Transverse colon (tissue), 4 donors: ENCODE results near the gene PRKCA.

ENCODE experiments used
- CTCF ChIP-seq, 5 experiments: fragments of 200-600 bp in 3 of 5; fragments of 450-650 bp in 2 of 5; sonication (generic) in 3 of 5; IDR thresholded peaks; 1 replicate in 2 of 5; 2 replicates in 3 of 5; pipeline ENCODE4 v1.5.1; 2016 to 2017; ENCODE audit warnings: antibody characterized with exemption in 5 of 5, inconsistent platforms in 3 of 5, mild to moderate bottlenecking in 2 of 5, moderate library complexity in 1 of 5
- EP300 ChIP-seq: sonication (generic); formaldehyde crosslinking; IDR thresholded peaks from one replicate; pipeline ENCODE4 v1.6.1; 2017; ENCODE audit warnings: antibody characterized with exemption, low read depth
- POLR2A ChIP-seq: fragments of 450-650 bp; IDR thresholded peaks from one replicate; pipeline ENCODE4 v1.6.1; 2016; ENCODE audit warnings: antibody characterized with exemption, mild to moderate bottlenecking, moderate library complexity
- POLR2AphosphoS5 ChIP-seq, 3 donors: sonication (generic); formaldehyde crosslinking; IDR thresholded peaks; one replicate each; pipeline ENCODE4 v1.6.1; 2016; ENCODE audit warnings: antibody characterized with exemption in 3 of 3

DNA sequence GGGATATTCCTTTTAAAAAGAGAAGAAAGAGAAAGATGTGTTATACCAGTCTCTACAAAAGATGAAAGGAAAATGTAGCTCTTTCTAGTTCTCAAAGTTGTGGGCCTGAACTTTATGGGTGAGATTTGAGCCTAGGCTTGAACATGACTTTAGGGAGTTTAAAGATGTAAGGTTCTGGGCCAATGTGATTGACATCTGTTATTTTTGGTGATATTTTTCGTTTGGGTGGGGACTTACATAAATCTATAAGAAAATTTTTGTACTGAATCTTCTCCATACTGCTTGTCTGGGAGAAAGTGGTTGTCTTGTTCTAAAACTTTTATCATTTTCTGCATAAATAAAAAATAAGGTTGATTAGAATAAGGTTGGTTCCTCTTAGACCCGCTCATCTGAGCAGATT is 4.8 kb downstream of the PRKCA start:
- no peak for TF ChIP-seq POLR2AphosphoS5 (IDR thresholded peaks at IDR 0.05)
- no peak for TF ChIP-seq CTCF (IDR thresholded peaks at IDR 0.05)
- no peak for TF ChIP-seq POLR2A
- TF ChIP-seq EP300: no peak
